Measurements from ENCODE around the gene UBR4.
"Not testable (repeated sequence)": the region's sequence is repeated elsewhere in the genome, so short reads cannot be mapped to it uniquely, and the experiment has no call there.

UBR4 gene

DNA sequence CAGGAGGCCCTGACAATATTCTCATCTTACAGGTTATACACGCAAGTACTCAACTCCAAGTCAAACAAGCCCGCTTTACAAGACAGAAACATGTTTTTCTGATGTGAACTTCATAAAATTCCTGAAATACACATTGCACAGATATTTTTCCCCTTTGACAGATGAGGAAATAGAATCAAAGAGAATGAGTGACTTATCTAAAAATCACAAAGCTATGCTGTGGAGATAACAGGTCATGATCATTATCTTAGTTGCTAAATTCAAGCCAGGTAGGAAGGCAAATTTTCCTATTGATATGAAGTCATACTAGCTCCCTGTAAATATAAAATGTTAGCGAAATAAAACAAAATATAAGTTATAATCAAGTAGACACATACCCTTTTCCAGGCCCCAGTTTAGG, 18.3 kb downstream of the UBR4 start:
- DNase-seq = no peak

DNA sequence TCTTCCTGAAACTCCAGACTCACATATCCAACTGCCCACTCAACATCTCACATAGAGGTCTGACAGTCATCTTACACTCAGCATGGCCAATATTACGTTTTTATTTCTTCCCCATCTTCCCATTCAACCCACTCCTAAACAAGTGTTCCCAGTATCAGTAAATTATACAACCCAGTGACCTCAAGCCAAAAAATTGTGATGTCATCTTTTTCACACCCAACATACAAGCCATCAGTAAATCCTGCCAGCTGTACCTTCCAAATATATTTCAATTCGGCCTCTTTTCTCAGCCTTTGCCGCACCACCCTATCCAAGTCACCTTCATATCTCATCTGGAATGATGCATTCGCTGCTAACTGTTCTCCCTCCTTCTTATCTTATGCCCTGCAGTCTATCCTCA, 19.6 kb downstream of the UBR4 start:
- DNase-seq = no peak

GRCh38 chr1:19189270-19189669, 20.8 kb downstream of the UBR4 start:
- no peak for DNase-seq

DNA sequence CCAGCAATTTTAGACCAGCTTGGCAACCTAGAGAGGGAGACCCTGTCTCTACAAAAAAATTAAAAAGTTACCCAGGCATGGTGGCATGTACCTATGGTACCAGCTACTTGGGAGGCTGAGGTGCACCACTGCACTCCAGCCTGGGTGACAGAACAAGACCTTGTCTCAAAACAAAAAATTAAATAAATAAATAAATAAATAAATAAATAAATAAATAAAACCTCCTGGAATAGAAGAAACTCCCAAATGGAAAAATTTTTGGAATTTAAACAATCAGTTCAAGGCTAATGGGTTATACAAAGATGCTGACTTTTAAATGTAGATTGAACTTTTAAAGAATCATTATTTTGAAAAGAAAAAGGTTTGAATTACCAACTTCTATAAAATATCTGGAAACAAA, 22.2 kb downstream of the UBR4 start:
- DNase-seq = no peak

GRCh38 chr1:19186001-19186400, 24.1 kb downstream of the UBR4 start:
- no peak for DNase-seq

DNA sequence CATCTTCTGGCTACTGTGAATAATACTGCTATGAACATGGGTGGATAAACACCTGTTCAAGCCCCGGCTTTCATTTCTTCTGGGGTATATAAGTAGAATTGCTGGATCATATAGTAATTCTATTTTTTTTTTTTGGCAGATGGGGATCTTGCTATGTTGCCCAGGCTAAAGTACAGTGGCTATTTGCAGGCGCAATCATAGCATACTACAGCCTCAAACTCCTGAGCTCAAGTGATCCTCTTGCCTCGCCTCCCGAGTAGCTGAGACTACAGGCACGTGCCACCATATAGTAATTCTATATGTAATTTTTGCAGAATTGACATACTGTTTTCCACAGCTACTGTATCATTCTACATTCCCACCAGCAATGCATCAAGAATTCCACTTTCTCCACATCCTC, 27.8 kb downstream of the UBR4 start:
- no peak for DNase-seq

DNA sequence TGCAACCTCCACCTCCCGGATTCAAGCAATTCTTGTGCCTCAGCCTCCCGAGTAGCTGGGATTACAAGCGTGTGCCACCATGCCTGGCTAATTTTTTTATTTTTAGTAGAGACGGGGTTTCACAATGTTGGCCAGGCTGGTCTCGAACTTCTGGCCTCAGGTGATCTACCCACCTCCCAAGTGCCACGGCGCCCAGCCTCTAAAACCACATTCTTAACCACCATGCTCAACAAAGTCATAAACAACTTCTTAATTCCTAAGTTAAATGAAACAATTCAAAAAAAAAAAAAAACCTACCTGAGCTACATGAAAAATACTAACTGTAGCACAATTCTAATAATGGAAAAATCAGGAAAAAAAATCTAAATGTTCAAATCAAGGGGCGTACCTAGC, 29.8 kb downstream of the UBR4 start:
- DNase-seq = not testable (repeated sequence)

GRCh38 chr1:19179597-19180264, 30.3 kb downstream of the UBR4 start:
- DNase-seq = peak in 1 of 56 donors; percentile 0

DNA sequence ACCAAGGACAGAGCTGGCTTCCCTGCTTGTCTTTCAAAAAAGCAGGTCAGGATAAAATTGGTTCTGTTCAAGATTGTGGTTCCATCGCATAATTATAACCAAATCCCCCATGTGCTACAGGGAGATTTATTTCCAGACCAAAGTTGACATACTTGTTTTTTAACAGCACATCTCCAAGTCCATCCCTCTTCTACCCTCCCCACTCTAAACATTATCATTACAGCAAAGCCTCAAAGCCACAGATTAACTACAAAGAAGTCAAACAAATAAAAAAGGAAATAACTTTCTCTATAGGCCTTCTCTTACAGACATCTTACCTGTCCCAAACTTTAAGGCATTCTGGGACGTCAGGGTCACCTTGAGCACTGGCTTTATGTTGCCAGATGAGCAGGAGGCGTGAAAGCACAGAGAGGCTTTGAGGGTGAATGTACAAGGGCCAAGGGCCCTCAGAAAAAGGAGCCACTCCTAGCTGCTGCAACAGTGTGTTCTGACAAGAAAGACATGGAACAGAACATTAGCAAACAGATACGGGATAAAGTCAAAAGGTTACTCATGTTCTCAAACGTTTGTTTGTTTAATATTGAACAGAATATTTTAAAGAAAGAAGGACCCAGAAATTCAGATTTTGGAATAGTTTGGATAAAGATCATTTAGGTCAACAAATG, 31.2 kb downstream of the UBR4 start:
- no peak for DNase-seq

DNA sequence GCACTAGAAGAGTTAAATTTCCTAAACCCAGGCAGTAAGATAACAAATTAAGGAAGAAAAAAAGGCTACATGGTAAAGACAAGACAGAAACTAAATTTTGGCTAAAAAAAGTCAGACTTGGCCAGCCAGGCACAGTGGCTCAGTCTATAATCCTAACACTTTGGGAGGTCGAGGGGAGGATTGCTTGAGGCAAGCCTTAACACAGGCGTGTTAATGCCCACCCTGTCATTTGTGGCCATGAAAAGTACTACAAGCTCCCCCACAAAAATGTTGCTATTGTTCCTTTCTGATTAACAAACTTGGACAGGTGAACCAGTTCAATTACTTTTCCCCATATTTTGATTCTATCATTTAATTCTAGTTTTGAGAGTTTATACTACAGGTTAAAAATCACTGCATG, 32.3 kb downstream of the UBR4 start:
- DNase-seq = no peak

- DNase-seq = no peak
Observed at GRCh38 chr1:19169642-19170041, 40.4 kb downstream of the UBR4 start.

DNA sequence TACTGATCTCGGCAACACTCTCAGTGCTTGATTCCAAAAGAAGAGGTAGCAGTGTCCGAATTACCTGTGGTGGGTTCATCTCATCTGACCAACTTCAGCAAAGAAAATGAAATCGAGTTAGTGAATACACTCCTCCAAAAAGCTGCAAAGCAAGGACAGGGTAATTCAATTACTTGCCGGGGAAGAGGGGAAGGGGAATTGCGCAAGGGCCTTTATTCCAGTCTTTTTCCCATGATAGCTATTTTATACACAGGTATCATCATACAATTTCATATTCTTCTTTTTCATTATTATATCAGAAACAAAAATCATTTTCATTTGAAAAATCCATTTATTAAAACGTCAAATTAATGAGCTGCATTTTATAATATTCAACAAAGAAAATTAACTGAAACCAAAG, 42.9 kb downstream of the UBR4 start:
- DNase-seq = no peak

GRCh38 chr1:19166066-19166465, 44.0 kb downstream of the UBR4 start:
- DNase-seq = no peak

DNA sequence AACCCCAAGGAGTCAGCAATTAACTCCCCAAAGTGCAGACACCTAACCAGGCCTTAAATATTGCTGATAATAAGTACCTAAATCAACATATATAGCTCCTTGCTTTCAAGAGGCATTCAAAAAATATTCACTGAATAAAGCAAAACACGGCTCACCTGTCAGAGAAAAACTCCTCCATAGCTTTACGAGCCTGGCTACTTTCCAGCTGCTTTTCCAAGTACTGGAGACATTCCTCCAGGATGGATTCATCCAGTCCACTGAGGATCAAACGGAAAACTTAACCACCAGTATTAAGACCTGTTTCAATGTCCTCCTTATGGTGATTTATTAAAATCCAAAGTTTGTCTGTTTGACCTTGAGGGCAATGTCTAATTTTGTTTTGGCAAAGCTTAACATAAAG, 44.6 kb downstream of the UBR4 start:
- no peak for DNase-seq

GRCh38 chr1:19164274-19165015, 45.6 kb downstream of the UBR4 start:
- DNase-seq = no peak

- DNase-seq = no peak
Observed at GRCh38 chr1:19163261-19163660, 46.8 kb downstream of the UBR4 start.

DNA sequence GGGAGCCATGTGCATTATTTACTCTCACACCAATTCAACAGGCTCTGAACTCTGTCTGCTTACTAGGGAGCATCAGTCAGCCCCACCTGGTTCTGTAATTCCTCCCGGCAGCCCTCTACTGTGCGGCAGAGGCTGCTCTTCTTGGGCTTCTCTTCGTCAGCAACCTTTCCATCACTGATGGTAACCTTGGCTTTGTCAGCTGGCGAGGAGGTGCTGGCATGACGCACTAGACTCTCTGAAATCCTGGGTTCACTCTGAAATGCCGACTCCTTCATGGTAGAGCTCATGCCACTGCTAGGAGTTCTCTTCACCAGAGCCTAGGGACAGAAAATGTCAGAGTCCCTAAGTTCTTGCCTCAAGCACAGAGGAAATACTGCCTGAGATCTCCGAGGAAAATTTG, 49.2 kb downstream of the UBR4 start:
- DNase-seq = no peak

GRCh38 chr1:19157653-19158052, 52.4 kb downstream of the UBR4 start:
- no peak for DNase-seq

GRCh38 chr1:19156676-19157075, 53.4 kb downstream of the UBR4 start:
- peak in 6 of 56 donors; percentile 2 to 35 (median 10) for DNase-seq

DNA sequence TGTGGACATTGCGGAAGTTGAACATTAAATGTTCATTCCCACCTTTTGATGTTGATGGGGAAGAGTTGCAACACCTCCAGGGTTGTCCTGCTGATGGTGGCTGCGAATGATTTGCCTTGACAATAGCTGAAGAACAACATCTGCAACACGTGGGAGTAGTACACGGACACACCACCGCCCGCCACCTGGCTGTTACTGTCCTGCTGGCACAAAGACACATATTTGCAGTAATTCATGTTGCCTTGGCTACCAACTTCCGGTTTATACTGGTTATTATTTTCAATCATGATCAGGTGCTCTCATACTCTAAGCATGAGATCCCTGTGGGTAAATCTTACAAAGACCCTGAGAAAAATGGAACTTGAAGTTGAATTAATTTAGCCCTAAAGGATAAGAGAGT, 55.2 kb downstream of the UBR4 start:
- no peak for DNase-seq

GRCh38 chr1:19153169-19153568, 56.9 kb downstream of the UBR4 start:
- no peak for DNase-seq

DNA sequence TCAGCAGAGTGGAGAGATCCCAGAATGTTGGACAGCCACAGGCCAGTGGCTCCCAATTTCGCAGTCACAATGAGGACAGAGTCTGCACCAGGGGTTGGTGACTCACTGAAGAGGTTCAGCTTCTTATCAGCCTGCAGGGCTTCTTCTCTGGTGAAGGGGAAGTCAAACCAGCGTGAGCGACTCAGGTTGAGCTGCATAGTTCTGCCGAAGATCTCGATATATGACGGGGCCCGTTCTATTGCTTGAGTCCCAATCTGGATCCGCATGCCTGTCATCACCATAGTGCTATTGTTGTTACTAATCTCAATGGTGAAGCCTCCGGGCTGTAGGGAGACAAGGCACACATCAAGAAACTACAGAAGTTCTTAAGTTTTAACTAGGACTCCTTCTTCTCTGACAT, 58.5 kb downstream of the UBR4 start:
- no peak for DNase-seq

- DNase-seq = peak in 5 of 56 donors; percentile 1 to 12 (median 9)
Observed at GRCh38 chr1:19149736-19150135, 60.3 kb downstream of the UBR4 start.

Data from nucleus accumbens (tissue), 56 donors.